Activated CD8-positive, alpha-beta memory T cell treated with anti-CD3 and anti-CD28 coated beads for 48 hours (primary cell): ENCODE measurements around the gene INSIG2.

ENCODE experiments used
- DNase-seq, 3 experiments: peaks; one replicate each; pipeline ENCODE4 v3.0.0-alpha.2; 2020; ENCODE audit warnings: low read depth in 2 of 3, low spot score in 2 of 3

The INSIG2 gene

GRCh38 chr2:118127250-118127649 lies 39.0 kb downstream of the INSIG2 start:
- DNase-seq = no peak

- DNase-seq = no peak
Observed at GRCh38 chr2:118128826-118129225, 40.6 kb downstream of the INSIG2 start.

- DNase-seq = no peak
Observed at GRCh38 chr2:118130385-118130784, 42.1 kb downstream of the INSIG2 start.

GRCh38 chr2:118131771-118132170 lies 43.5 kb downstream of the INSIG2 start:
- DNase-seq = no peak

GRCh38 chr2:118133916-118134315 lies 45.6 kb downstream of the INSIG2 start:
- no peak for DNase-seq

- DNase-seq = no peak
Observed at GRCh38 chr2:118134650-118135049, 46.4 kb downstream of the INSIG2 start.

GRCh38 chr2:118145207-118145606 lies 56.9 kb downstream of the INSIG2 start:
- DNase-seq = no peak

- no peak for DNase-seq
Observed at GRCh38 chr2:118145806-118146205, 57.5 kb downstream of the INSIG2 start.

- DNase-seq = no peak
Observed at GRCh38 chr2:118146315-118147283, 58.3 kb downstream of the INSIG2 start.

GRCh38 chr2:118148133-118148532 lies 59.9 kb downstream of the INSIG2 start:
- DNase-seq = no peak

GRCh38 chr2:118148809-118149208 lies 60.5 kb downstream of the INSIG2 start:
- no peak for DNase-seq

- DNase-seq = no peak
Observed at GRCh38 chr2:118150294-118150693, 62.0 kb downstream of the INSIG2 start.

GRCh38 chr2:118151831-118152230 lies 63.6 kb downstream of the INSIG2 start:
- DNase-seq = no peak

GRCh38 chr2:118153433-118153832 lies 65.2 kb downstream of the INSIG2 start:
- no peak for DNase-seq

GRCh38 chr2:118154176-118154575 lies 65.9 kb downstream of the INSIG2 start:
- DNase-seq = no peak
